Activated CD4-positive, CD25-positive, alpha-beta regulatory T cell treated with anti-CD3 and anti-CD28 coated beads, Interleukin-2, amount 50 U/mL, for 16 hours (primary cell): Measurements from ENCODE around the gene AADAT.
"Not testable (repeated sequence)": the region's sequence is repeated elsewhere in the genome, so short reads cannot be mapped to it uniquely, and the experiment has no call there.

Experiments
- DNase-seq: peaks from one replicate; pipeline ENCODE4 v3.0.0-alpha.2; 2020; ENCODE audit warnings: low read depth, low spot score

AADAT gene

GRCh38 chr4:170090352-170091052 lies 746 bp upstream of the AADAT start:
- DNase-seq = no peak

DNA sequence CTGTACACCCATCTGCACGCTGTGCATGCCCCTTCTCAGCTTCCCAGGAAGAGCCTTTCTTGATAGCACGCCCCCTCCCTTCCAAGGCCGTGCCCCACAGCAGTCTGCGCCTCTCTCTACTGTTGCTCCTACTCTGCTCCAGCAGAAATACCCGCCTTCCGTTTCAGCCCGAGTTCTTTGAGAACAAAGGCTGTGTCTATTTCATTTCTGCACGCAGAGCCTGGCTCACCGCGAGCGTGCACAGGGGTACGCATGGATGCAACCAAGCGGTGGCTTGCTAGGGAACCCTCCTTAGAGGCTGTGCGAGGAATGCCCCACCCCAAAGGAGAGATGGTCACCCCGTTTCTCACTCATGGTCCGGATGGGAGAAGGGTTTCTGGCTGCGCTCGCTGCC lies 485 bp downstream of the AADAT start:
- no peak for DNase-seq

DNA sequence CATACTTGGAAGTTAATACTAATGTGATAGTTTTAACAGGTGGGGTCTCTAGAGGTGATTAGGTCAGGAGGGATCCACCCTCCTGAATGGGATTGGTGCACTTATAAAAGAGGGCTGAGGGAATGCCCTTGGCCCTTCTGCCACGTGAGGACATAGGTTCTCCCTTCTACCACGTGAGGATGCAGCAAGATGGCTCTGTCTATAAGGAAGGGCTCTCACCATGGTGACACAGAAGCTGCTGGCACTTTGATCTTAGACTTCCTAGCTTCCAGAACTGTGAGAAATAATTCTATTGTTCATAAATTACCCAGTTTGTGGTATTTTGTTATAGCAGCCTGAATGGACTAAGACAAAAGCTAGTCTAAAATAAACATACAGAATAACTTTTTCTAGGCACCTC lies 1.0 kb downstream of the AADAT start:
- DNase-seq = no peak

- DNase-seq = no peak
These were observed 2.5 kb downstream of the AADAT start for GRCh38 chr4:170087163-170087700.

- DNase-seq = no peak
These were observed 6.2 kb downstream of the AADAT start for GRCh38 chr4:170083541-170083940.

GRCh38 chr4:170080496-170080895 lies 9.3 kb downstream of the AADAT start:
- DNase-seq = no peak

DNA sequence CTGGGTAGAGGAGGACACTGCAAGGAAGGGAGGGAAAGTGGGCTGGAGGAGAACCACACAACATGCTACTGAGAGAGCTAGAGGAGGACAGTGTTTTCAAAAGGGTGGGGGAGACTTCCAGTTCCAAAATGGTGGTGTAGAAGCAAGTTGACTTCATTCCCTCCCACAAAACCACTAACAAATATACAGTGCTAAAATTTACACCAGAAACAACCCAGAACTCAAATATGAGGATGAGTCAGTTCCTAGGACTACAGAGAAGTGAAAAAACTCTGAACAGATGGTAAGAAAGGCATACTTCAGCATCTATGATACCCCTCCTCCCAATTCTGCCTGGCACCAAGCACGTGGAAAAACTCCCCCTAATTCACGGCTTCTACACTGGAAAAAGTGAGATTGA lies 9.8 kb downstream of the AADAT start:
- no peak for DNase-seq

DNA sequence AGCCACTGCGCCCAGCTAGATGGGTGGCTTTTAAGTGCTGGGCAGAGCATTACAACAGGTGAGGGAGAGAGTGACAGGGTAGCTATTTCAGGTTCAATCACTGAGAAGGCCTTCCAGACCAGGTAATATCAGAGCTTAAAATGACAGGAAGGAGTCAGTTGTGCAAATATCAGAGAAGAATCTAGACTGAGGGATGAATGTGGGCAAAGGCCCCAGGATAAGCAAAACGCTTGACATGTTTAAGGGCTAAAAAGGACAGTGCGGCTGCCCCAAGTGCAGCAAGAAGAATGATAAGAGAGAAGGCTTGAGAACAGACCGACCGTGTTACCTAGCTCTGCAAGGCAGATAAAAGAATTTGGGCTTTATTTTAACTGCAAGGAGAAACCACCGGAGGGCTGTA lies 18.6 kb downstream of the AADAT start:
- DNase-seq = no peak

DNA sequence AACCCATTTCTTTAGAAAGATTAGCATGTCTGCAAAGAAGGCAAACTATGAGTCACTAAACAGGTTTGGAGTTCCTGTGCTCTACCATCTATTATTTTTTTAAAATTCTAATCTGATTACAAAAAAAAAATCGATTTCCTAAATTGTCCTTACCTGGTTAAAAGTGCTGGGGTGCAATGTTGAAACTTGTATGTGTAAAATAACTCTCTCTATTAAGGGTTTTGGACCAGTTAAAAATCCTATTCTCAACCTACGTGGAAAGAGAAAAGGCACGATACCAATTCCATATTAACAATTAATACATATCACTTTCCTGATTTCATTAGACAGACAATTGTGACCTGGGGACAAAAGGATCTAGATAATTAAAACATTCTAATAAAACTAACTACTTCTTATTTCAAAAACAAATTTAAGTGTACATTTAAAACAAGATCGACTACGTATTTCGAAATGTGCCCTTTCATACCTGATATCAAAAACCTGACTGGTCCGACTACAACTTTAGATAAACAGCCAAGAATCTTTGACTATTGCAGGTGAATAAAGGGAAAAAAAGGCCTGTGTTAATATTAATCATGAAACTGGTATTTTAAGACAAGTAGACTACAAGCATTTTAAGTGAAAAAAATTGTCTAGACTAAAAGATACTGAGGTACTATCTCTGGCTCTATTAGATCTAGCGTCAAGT lies 21.2 kb downstream of the AADAT start:
- DNase-seq = no peak

DNA sequence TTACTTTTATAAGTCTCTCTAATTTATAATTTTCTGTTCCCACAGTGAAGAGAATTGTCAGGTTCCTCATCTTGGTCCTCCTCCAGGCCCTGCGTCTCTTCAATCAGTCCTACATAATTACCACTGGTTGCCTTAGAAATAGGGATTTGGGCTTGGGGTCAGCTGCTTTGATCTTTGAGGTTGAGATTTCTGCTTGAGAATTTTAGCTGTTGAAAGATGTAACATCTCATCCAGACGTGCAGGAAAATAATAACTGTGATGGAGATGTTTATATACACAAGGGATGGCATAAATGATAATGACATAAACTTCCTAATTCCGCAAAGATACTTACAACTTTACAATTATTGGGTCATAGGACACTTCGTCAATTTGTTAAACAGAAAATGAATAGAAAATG lies 30.3 kb downstream of the AADAT start:
- DNase-seq = no peak

DNA sequence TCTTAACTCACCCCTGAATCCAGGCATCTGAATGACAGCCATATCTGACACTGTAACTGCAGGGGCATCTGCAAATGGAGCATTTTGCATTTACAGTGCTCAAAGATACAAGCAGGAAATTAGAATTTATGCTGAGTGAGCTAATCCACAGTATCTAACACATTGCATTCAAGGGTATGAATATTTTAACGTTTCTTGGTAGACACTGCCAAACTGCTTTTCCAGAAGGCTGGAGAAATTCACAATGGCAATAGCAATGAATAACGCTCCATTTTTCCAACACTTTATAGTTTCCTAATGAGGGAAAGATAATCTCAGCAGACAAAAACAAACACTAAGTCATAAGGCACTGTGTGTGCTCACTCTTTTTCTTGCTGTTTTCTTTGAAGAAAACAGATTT lies 30.9 kb downstream of the AADAT start:
- no peak for DNase-seq

DNA sequence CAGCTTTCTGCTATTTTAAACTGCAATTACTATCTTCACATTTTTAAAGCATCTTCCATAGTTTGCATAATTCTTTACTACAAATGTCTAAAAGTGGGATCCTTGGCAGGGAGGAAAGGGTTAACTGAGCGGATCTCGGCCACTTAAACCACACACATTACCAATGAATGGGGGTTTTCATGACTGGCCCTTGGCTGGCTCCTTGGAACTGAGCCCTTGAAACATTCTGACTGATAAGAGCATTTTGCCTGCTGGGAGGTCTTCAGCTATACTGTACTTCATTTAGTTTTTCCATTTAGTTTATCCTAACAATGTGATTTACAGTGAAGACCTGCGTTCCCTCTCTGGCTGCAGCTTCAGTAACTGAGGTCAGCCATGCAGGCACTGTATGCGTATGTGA lies 31.9 kb downstream of the AADAT start:
- no peak for DNase-seq

- no peak for DNase-seq
These were observed 36.8 kb downstream of the AADAT start for GRCh38 chr4:170052919-170053318.

- DNase-seq = no peak
These were observed 38.4 kb downstream of the AADAT start for GRCh38 chr4:170051402-170051801.

DNA sequence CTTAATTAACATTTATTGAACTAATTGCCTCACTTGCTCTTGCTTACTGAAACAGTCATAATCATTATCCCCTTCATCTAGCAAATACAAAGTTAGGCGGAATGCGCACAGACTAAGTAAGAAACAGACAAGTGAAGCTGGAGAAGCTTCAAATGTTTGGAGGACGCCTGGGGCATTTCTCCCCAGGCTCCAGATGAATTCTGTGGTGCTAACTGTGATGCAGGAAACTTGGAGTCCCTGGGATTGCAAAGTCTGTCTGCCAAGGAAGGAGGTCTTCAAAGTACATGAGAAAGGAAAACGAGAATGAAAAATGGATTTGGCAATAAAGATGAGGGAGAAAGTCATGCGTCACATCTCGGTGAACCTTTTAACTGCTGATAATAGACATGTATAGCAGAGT lies 40.0 kb downstream of the AADAT start:
- DNase-seq = no peak

DNA sequence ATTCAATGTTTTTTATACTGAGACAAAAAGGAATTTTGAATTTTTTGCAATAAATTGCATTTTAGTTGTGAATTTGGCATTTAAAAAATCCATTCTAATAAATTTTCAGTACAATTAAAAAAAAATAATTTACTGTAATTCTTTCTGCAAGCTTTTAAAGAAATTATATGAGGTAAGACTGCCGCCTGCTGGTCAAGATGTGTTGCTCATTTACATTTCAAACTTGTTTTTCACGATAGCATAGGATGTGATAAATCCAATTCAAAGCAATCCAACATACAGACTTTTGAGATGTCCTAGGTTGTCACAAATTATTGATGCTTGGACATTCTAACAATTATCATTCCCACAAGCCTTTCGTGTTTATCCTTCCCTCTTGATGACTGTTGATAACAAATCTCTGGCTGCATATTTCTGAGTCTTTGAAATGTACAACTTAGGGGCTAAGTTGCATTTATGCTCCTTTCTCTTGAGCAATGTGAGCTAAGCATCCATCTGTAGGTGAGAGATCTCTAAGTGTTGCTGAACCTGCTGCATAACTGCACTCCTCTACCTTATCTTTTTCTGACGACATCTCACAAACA lies 41.9 kb downstream of the AADAT start:
- no peak for DNase-seq

DNA sequence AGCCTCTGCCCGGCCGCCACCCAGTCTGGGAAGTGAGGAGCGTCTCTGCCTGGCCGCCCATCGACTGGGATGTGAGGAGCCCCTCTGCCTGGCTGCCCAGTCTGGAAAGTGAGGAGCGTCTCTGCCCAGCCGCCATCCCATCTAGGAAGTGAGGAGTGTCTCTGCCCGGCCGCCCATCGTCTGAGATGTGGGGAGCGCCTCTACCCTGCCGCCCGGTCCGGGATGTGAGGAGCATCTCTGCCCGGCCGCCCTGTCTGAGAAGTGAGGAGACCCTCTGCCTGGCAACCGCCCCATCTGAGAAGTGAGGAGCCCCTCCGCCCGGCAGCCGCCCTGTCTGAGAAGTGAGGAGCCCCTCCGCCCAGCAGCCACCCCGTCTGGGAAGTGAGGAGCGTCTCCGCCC lies 43.6 kb downstream of the AADAT start:
- not testable (repeated sequence) for DNase-seq

DNA sequence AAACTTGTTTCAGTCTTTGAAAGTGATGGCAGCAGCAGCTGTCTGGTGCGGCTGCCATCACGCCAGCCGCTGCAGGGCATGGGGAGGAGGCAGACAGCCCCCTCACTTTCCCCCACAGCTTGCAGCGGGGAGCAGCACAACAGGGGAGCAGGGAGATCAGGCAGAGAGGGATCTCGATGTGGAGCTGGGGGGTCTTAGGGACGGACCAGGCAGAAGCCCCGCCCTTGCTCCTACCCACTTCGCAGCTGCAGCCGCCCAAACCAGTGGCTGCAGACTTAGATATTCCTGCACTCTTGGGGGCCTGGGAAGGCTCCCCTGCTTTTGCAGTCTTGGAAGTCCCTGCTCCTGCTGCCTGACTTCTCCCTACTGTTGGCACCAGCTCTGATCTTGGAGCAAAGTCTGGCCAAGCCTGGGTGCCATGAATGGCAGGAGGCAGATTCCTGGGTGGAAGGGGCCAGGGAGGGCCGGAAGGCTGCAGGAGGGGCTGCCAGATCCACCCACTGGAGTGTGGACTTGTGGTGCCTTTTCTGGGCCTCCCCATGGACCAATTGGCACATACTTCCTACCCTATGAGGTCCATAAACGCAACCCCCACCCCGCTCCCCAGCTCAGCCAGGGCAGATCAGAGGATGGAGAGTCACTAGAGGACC lies 49.6 kb downstream of the AADAT start:
- no peak for DNase-seq

DNA sequence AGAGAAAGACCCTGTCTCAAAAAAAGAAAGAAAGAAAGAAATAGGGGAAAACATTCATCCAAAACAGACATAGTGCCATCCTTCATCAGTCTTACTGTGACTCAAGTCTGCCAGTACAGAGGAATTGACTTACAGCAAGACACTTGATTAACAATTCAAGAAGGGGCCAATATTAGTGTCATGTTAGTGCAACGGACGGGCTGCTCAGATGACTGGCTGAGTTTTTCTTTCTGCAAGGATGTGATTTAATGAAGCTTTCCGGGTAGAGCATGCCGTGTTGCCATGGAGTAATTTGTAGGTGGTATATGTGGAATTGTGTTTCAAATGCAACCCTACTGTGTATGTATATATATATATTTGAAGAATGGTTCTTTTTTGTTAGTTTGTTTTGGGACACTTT lies 51.0 kb downstream of the AADAT start:
- DNase-seq = no peak

- no peak for DNase-seq
These were observed 51.5 kb downstream of the AADAT start for GRCh38 chr4:170038232-170038631.

DNA sequence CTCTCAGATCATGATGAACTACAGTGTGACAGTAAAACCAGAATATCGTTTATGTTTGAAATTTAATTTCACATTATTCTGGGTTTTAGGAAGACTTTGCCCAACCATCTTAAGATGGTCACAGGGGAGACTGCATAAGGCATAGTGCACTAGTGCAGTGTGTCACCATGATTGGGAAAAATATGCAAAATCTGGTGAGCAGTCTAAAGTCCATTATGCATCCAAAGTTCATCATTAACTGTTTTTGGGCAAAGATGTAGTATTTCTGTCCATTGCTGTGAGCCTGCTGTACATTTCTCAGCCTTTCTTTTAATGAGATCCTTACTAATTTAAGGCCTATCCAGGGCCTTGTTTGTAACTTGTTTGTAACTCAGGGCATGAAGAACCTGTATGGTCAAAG lies 52.3 kb downstream of the AADAT start:
- no peak for DNase-seq

GRCh38 chr4:170035845-170036244 lies 53.9 kb downstream of the AADAT start:
- no peak for DNase-seq
